Spleen (tissue), 7 donors: Measurements from ENCODE around the gene TANK.

Experiments used
- CTCF ChIP-seq, 11 experiments: fragments of 200-600 bp in 7 of 11; fragments of 450-650 bp in 4 of 11; sonication (generic) in 4 of 11; IDR thresholded peaks in 8 of 11; conservative IDR thresholded peaks in 3 of 11; 1 replicate in 7 of 11; 2 replicates in 4 of 11; pipeline versions ENCODE4 v1.4.0 to v1.8.0; 2016 to 2021; ENCODE audit warnings: antibody characterized with exemption in 11 of 11, inconsistent platforms in 4 of 11, mild to moderate bottlenecking in 1 of 11
- POLR2A ChIP-seq, 3 donors: fragments of 450-650 bp; IDR thresholded peaks; one replicate each; pipeline ENCODE4 v1.5.1; 2017; ENCODE audit warnings: antibody characterized with exemption in 3 of 3, mild to moderate bottlenecking in 1 of 3
- POLR2AphosphoS5 ChIP-seq, 3 donors: sonication (generic); formaldehyde crosslinking; IDR thresholded peaks; one replicate each; pipeline ENCODE4 v1.5.1; 2017; ENCODE audit warnings: antibody characterized with exemption in 3 of 3
- donor health status: DM: no; HTN: no; CAD: no; lungs with moderate emphysema.
- donor health status: DM: no; HTN: no; CAD: no.
- donor health status: DM: no; HTN: no; CAD: no.

- no peak for TF ChIP-seq CTCF (IDR thresholded peaks at IDR 0.05 in 8 of 11, conservative IDR thresholded peaks at IDR 0.05 in 3 of 11)
- no peak for TF ChIP-seq POLR2A (IDR thresholded peaks at IDR 0.05)
- TF ChIP-seq POLR2AphosphoS5 (IDR thresholded peaks at IDR 0.05): peak in 1 of 3 donors; percentile 66
Measured at GRCh38 chr2:161122772-161123530, 37.3 kb upstream of the TANK start.
